Measurements from ENCODE around the gene ZIC1.

The ZIC1 gene

GRCh38 chr3:147380387-147380951 lies 28.7 kb upstream of the ZIC1 start:
- no peak for DNase-seq (ENCODE audit: low read depth in 2 of 2)

GRCh38 chr3:147380977-147381376 lies 28.2 kb upstream of the ZIC1 start:
- no peak for DNase-seq (ENCODE audit: low read depth in 2 of 2)

GRCh38 chr3:147381596-147381995 lies 27.6 kb upstream of the ZIC1 start:
- DNase-seq (ENCODE audit: low read depth in 2 of 2) = no peak

GRCh38 chr3:147383617-147384016 lies 25.5 kb upstream of the ZIC1 start:
- DNase-seq (ENCODE audit: low read depth in 2 of 2) = no peak

GRCh38 chr3:147384210-147385058 lies 24.7 kb upstream of the ZIC1 start:
- no peak for DNase-seq (ENCODE audit: low read depth in 2 of 2)

- DNase-seq (ENCODE audit: low read depth in 2 of 2) = no peak
Observed at GRCh38 chr3:147385059-147386012, 23.8 kb upstream of the ZIC1 start.

- no peak for DNase-seq (ENCODE audit: low read depth in 2 of 2)
Observed at GRCh38 chr3:147387291-147387884, 21.8 kb upstream of the ZIC1 start.

GRCh38 chr3:147387885-147388699 lies 21.1 kb upstream of the ZIC1 start:
- DNase-seq (ENCODE audit: low read depth in 2 of 2) = no peak

GRCh38 chr3:147388700-147389580 lies 20.2 kb upstream of the ZIC1 start:
- DNase-seq (ENCODE audit: low read depth in 2 of 2) = no peak

- DNase-seq (ENCODE audit: low read depth in 2 of 2) = no peak
Observed at GRCh38 chr3:147389717-147390116, 19.4 kb upstream of the ZIC1 start.

GRCh38 chr3:147390589-147391569 lies 18.3 kb upstream of the ZIC1 start:
- DNase-seq (ENCODE audit: low read depth in 2 of 2) = no peak

- DNase-seq (ENCODE audit: low read depth in 2 of 2) = no peak
Observed at GRCh38 chr3:147391781-147392624, 17.2 kb upstream of the ZIC1 start.

- DNase-seq (ENCODE audit: low read depth in 2 of 2) = no peak
Observed at GRCh38 chr3:147392625-147392946, 16.6 kb upstream of the ZIC1 start.

- no peak for DNase-seq (ENCODE audit: low read depth in 2 of 2)
Observed at GRCh38 chr3:147393261-147393942, 15.8 kb upstream of the ZIC1 start.

- DNase-seq (ENCODE audit: low read depth in 2 of 2) = no peak
Observed at GRCh38 chr3:147393943-147394883, 15.0 kb upstream of the ZIC1 start.

GRCh38 chr3:147394884-147395225 lies 14.3 kb upstream of the ZIC1 start:
- DNase-seq (ENCODE audit: low read depth in 2 of 2) = no peak

Measured in stimulated activated CD4-positive, alpha-beta T cell treated with anti-CD3 and anti-CD28 coated beads, Interleukin-1b, Interleukin-23, amount 100 ng/mL, for 4 hours (primary cell).